HG03460 (cell line): Measurements from ENCODE around the gene CDK16.

Experiments used
- ATAC-seq: cut with Tn5 transposase; IDR thresholded peaks from one replicate; pipeline ENCODE4 v1.9.1; 2021; ENCODE audit not compliant: unreplicated experiment

Gene CDK16

GRCh38 chrX:47185241-47185640, 33.2 kb upstream of the CDK16 start:
- ATAC-seq = no peak

- no peak for ATAC-seq
Measured at GRCh38 chrX:47186096-47186740, 32.3 kb upstream of the CDK16 start.

GRCh38 chrX:47187106-47187677, 31.3 kb upstream of the CDK16 start:
- ATAC-seq = no peak

- no peak for ATAC-seq
Measured at GRCh38 chrX:47189906-47190305, 28.6 kb upstream of the CDK16 start.

GRCh38 chrX:47190445-47191269, 27.8 kb upstream of the CDK16 start:
- ATAC-seq = peak; percentile 70

- no peak for ATAC-seq
Measured at GRCh38 chrX:47191331-47191730, 27.1 kb upstream of the CDK16 start.

GRCh38 chrX:47191806-47192401, 26.6 kb upstream of the CDK16 start:
- no peak for ATAC-seq

- peak; percentile 47 for ATAC-seq
Measured at GRCh38 chrX:47193475-47194193, 24.8 kb upstream of the CDK16 start, which contains the start of gene UBA1. Gene UBA1, plus strand, starts transcription at chrX:47193829. Its CDS starts 4,974 bp downstream, at chrX:47198803.

GRCh38 chrX:47194194-47194787, 24.2 kb upstream of the CDK16 start:
- ATAC-seq = no peak

- ATAC-seq = no peak
Measured at GRCh38 chrX:47196098-47196497, 22.4 kb upstream of the CDK16 start.

GRCh38 chrX:47197526-47197925, 21.0 kb upstream of the CDK16 start:
- no peak for ATAC-seq

GRCh38 chrX:47198026-47198686, 20.3 kb upstream of the CDK16 start:
- ATAC-seq = no peak

GRCh38 chrX:47198687-47199080, 19.8 kb upstream of the CDK16 start:
- no peak for ATAC-seq

GRCh38 chrX:47199286-47199685, 19.2 kb upstream of the CDK16 start:
- ATAC-seq = no peak

GRCh38 chrX:47200385-47201150, 17.9 kb upstream of the CDK16 start:
- ATAC-seq = no peak

GRCh38 chrX:47201345-47201944, 17.0 kb upstream of the CDK16 start:
- ATAC-seq = no peak

- no peak for ATAC-seq
Measured at GRCh38 chrX:47202316-47202715, 16.2 kb upstream of the CDK16 start.

GRCh38 chrX:47202877-47203276, 15.6 kb upstream of the CDK16 start:
- ATAC-seq = no peak

GRCh38 chrX:47204970-47205369, 13.5 kb upstream of the CDK16 start:
- ATAC-seq = no peak
